GM12891 (cell line): ENCODE results near the gene SOD2.

Experiments used
- POLR2A ChIP-seq: IDR thresholded peaks from 2 replicates; pipeline ENCODE4 v1.6.1; 2011; ENCODE audit warnings: low read depth, low read length, control low read depth
- TAF1 ChIP-seq: IDR thresholded peaks from 2 replicates; pipeline ENCODE4 v1.6.1; 2011; ENCODE audit warnings: low read depth, low read length, control low read depth

DNA sequence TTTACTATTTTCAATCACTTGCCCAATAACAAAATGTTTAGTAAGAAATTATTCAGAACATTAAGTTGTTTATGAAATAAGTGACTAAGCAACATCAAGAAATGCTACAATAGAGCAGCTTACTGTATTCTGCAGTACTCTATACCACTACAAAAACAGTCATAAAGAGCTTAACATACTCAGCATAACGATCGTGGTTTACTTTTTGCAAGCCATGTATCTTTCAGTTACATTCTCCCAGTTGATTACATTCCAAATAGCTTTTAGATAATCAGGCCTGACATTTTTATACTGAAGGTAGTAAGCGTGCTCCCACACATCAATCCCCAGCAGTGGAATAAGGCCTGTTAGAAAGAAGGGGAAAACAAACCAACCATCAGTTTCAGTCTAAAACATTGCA, 10.7 kb downstream of the SOD2 start:
- TF ChIP-seq TAF1 (no peak), POLR2A (no peak)
